GM19463 (cell line): ENCODE results near the gene ZNF345.

ENCODE experiments used
- ATAC-seq: cut with Tn5 transposase; IDR thresholded peaks from one replicate; pipeline ENCODE4 v1.9.1; 2021; ENCODE audit warnings: mild to moderate bottlenecking, moderate library complexity; ENCODE audit not compliant: unreplicated experiment

Gene ZNF345

GRCh38 chr19:36850559-36851442, at the start of gene ZNF345:
TSS of gene ZNF345 (plus strand) at chr19:36850876. CDS start at chr19:36876831, 25,955 bp downstream.
- peak; percentile 68 for ATAC-seq

GRCh38 chr19:36805364-36805763, 45.3 kb upstream of the ZNF345 start:
- ATAC-seq, result no peak

- no peak for ATAC-seq
Measured at GRCh38 chr19:36807029-36807428, 43.6 kb upstream of the ZNF345 start.

GRCh38 chr19:36819130-36819630, 31.5 kb upstream of the ZNF345 start:
- ATAC-seq, result no peak

- ATAC-seq, result no peak
Measured at GRCh38 chr19:36821758-36822157, 28.9 kb upstream of the ZNF345 start.

- no peak for ATAC-seq
Measured at GRCh38 chr19:36833430-36833829, 17.2 kb upstream of the ZNF345 start.

GRCh38 chr19:36837176-36837905, 13.3 kb upstream of the ZNF345 start:
- ATAC-seq, result no peak

- peak; percentile 88 for ATAC-seq
Measured at GRCh38 chr19:36837906-36838783, 12.5 kb upstream of the ZNF345 start, which contains the start of gene ZNF790. TSS of gene ZNF790 (minus strand) at chr19:36838387. CDS start at chr19:36825619, 12,768 bp downstream.

- no peak for ATAC-seq
Measured at GRCh38 chr19:36838784-36839324, 11.8 kb upstream of the ZNF345 start.

GRCh38 chr19:36847968-36848367, 2.7 kb upstream of the ZNF345 start:
- no peak for ATAC-seq

GRCh38 chr19:36849701-36850558, 746 bp upstream of the ZNF345 start:
- peak; percentile 88 for ATAC-seq

- no peak for ATAC-seq
Measured at GRCh38 chr19:36851898-36852297, 1.2 kb downstream of the ZNF345 start.

GRCh38 chr19:36876993-36877938, 26.6 kb downstream of the ZNF345 start:
- no peak for ATAC-seq

- no peak for ATAC-seq
Measured at GRCh38 chr19:36891768-36892357, 41.2 kb downstream of the ZNF345 start.

GRCh38 chr19:36894849-36895383, 44.2 kb downstream of the ZNF345 start:
- ATAC-seq, result no peak

GRCh38 chr19:36898422-36898821, 47.7 kb downstream of the ZNF345 start:
- no peak for ATAC-seq

GRCh38 chr19:36915992-36916830, 65.5 kb downstream of the ZNF345 start, which contains the start of the genes ZNF568 and ZNF829:
TSS of gene ZNF568 (plus strand) at chr19:36916332. CDS start at chr19:36922771, 6,439 bp downstream.
TSS of gene ZNF829 (minus strand) at chr19:36916291. CDS start at chr19:36915167, 1,124 bp downstream.
- peak; percentile 88 for ATAC-seq
